Left lobe of liver (tissue), 2 donors: ENCODE results near the gene LEKR1. TPM values are rescaled to one million over a fixed set of nuclear protein-coding genes. Genes with fewer than 3 reads are reported as not detected.
"Not testable (repeated sequence)": the region's sequence is repeated elsewhere in the genome, so short reads cannot be mapped to it uniquely, and the experiment has no call there.

Source experiments
- ATAC-seq: fragments of 200-7000 bp; cut with Tn5 transposase; one replicate; pipeline ENCODE4 v1.9.1; 2020; ENCODE audit warnings: mild to moderate bottlenecking, moderate library complexity
- DNase-seq: peaks from one replicate; pipeline ENCODE4 v3.0.0-alpha.2; 2020; ENCODE audit warnings: low spot score
- total RNA-seq: library from RNA; stranded (reverse); gene quantifications from one replicate; pipeline ENCODE4 v1.2.1, GENCODE V29; 2021
- donor health status: DM: no; HTN: no; CAD: no; lungs with moderate emphysema.
- donor health status: DM: no; HTN: yes; CAD: no.

Gene LEKR1
- total RNA-seq, 1 donor from 2014 or later = 0.58 TPM

DNA sequence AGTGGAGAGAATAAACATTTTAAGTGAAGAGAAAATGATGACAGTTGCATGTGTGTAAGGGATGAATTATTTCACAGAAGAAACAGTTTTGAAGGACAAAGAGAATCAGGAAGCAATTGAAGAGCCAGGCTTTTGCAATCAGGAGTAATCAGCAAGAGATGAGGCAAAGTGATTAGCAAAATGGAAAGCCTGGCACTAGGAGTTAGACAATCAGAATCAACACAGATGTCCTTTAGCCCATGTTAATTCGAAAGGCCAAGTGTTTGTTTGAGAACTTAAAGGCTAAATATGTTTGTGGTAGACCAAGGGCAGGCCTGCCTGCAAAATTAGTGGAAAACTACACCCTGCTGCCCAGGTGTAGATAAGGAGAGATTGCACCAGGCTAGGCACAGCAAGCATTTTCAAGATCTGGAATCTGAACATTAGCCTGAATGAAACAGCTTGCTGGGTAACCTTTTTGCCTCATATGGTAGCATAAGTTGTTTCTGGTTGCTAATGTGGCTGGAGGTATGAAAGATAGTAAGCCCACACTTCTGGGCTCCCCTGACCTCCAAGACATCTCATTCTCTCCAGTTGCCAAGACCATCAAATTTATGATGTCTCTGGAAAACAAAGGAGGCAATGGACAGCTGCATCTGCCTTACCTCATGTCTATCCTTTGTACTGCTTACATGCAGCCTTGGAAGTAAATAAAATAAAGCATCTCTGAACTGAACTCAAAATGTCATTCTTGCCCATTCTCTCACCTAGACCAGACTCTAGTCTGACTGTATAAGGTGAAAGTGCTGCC lies 22.0 kb upstream of the LEKR1 start:
- ATAC-seq = no peak
- no peak for DNase-seq

DNA sequence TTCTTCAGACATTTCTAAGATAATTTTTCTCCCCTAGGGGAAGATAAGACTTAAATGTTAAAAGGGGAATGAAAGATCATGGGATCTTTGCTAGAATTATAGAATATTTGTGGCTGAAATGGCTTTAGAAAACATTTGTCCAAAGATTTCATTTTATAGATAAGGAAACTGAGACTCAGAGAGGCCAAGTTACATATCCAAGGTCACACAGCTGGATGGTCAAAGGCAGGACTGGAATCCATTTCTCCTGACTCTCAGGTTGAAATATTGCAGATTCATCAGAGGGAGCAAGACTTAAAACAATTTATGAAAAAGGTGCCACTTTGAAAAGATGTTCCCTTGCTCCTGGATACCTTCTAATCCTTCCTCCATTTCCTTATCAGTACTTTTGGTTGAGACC lies 19.5 kb upstream of the LEKR1 start:
- ATAC-seq (no peak), DNase-seq (no peak)

DNA sequence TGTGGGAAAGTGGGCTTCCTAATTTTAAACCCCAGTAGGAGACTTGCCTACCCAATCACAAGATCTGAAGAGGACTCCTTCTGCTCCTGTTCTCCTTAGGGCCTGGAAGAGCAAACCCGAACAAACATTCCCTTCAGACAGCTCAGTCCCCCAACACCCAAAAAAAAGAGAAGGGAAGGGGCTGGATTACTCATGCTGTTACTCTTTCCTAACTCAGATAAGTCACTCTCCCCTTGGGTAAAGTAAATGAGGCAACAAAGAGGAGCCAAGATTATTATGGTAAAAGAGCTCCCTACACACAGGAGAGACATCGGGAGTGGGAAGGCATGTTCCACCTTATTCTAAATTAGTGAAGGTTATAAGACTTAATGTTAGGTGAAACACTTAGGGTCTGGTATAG lies 18.1 kb upstream of the LEKR1 start:
- ATAC-seq (no peak), DNase-seq (no peak)

DNA sequence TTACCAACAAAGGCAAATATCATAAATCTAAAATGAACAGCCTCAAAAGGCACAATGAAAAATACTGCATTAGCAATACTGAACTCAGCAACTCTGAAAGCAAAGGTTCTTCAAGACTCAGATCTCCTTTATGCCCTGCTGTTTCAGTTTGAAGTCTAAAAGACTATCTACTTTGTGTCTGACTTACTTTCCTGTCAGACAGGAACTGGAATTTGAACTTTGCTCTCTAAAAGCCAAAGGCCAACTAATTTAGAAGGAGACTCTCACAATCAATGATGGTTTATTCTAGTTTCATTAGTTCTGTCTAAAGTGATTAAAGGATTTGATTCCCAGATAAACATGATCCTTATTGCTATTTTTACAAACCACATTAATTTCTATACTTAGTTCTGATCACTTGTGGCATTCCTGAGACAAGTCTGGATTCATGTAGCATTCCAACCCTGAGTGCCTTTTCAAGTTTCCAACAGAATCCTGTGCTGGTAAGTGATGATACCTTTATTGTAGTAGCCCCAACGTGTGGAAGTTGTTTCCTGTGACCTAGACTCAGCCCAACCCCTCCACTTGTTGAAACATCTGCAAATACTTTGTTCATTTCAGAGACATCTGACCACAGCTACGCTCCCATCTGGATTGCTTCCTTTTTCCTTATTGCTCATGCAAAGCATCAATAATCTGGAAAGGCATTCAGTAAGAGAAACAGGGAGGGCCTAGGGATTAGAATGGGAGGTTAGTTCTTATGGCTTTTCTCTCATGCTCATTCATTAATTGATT lies 14.9 kb upstream of the LEKR1 start:
- ATAC-seq (no peak), DNase-seq (no peak)

DNA sequence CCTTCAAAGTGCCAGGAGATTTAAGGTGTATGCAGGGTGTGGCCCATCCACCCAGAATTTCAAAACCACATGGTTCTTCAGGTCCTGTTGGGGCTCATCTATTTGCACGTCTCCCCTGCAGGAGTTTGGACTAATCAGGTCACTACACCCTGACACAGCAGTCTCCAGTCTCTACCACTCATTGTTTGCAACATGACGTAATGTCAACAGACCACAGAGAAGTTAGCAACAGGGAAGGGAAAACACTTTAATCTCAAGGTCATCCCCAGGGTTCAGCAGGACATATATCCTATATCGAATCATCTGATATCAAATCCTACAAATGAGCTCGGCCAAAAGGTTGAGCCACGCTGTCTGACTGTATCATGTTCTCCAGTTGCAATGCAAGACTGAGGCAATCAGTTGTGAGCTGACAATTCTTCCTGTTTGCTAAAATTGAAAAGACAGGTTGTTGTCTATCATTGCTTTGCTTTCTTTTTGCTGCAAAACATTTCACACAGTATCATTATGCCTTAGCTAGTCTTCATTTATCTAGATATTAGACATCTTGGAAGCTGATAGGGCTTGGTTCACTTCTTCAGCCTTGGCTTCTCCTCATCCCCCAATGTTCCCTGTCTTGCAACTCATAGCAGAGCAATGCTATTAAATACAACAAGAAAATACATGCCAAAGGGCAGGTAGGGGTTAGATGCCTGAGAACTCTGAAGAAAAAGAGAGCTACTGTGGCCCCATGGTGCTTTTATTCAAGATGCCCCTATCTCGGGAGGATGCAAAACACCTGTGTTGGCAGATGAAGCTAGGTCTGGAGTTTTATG lies 13.4 kb upstream of the LEKR1 start:
- DNase-seq (peak; percentile 59), ATAC-seq (peak; percentile 49)

DNA sequence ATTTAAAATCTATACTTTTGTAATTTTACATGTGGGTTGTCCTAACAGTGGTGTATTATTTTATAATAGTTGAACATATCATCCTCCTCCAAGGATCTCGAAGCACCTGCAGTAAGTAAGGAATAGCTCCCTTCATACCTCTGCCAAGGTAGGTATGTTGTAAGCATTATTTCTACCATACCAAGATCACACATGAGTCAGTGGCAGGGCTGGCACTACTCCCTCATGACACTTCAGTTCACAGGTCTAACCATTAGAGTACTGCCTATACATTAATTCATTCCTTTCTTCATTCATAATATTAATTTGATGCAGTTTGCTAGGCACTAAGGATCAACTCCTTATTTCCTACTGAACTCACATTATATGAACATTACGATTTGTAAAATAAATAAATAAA lies 11.9 kb upstream of the LEKR1 start:
- ATAC-seq (no peak), DNase-seq (no peak)

DNA sequence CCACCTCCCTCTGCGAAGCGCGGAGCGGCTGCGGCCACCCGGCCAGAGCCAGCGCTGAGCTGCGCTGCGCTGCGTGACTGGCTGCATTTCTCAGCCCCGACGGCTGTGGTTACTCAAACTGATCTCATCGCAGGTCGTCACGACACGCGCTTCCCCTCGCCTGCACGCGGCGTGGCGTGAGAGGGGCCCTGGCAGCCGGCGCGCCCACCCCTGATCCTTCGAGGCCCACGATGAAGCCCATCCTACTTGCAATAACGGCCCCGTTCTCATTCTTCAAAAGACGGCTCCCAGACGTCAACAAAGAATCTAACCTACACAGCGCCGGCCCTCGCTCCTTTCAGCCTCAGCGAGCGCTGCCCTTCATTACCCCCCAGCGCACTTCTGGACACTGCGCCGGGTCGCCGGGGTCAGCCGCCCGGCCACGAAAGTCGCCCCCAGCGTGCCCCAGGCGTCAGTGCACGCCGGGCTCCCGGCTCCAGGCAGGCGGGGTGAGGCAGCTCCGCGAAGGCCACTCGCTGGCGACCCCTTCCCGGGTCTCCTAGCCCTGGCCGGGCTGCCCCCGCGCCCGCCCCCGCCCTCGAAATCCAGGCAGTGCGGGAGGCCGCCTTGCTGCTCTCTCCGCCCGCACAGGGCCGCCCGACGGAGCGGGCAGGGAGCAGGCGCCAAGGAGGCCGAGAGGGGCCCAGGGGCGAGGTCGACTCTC lies 9.9 kb upstream of the LEKR1 start:
- ATAC-seq (peak; percentile 68), DNase-seq (peak; percentile 65)

DNA sequence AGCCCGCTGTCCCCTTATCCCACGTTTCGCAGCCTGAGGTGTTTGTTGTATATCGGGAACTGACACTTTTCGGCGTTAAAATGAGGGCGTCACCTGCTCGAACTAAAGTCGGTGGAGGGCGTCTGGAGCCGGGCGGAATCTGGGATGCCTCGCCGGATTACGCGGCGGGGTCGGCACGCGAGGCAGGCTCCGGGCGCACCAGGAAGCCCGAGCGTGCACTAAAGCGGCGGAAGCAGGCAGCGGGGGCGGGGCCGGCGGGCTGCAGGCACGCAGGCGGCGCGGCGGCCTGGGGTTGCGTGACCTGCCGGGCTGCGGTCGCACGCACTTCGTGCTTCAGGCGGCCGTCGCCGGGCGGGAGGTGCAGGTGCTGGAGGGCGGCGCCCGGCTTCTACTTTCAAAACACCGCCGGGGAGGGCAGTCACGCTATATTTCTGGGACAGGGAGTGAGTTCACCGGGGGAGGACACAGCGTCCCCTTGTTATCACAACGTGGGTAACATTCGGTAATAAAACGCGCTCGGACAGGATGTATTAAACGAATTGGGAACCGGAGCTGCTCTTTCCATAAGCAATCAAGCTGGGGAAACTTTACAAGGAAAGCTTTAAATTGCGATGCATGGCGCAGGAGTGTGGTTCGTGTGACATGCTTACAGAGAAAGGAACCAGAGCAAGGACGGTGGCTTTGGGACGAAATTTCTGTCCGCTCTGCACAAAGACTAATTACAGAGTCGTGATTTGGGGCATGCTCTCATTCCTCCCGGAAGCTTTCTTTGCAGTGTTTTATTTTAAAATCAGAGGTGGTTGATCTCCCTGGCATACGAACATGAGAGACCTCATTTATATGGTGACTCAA lies 9.1 kb upstream of the LEKR1 start:
- ATAC-seq = peak; percentile 85
- peak; percentile 94 for DNase-seq

DNA sequence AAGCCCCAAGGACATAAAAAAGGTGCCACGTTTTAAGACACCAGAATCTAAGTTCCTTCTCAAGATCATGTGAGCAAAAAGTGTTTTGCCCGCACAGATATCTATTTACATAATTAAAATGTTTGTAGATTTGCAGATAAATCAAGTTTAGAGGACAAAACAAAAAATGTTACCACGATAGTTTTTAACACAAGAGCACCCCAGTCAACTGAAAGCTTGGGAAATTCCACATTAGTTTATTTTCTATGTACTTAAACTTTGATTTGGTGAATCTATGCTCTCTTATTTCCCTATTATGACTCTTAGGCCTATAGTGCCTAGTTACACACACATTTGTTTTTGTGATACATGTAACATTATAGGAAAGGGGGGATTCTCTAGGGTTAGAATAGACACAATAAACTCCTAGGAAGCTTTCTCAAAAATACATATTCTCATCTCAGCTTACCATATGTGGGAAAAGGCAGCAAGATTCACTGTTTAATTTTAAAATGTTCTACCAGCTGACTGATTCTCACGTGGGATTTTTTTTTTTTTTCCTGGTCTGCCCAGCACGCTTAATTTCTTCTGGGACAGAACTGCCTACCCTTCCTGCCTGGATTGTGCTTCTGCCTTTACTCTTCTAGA lies 8.4 kb upstream of the LEKR1 start:
- DNase-seq = no peak
- no peak for ATAC-seq

DNA sequence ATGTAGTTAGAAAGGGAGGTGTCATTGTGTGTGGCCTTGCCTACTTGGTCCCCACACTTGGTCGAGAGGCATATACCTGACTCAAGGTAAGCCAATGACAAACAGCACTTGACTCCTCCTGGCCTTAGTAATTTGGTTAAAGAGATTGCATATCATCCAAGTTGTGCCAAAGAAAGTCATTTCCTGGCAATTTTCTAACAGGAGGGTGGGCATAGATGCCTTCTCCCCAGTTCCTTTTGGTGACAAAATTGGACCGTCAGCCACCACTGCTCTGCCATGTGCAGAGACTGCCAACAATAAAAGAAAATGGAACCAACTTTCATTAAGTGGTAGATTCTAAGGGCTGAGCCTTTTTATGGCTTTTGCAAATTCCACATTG lies 7.9 kb upstream of the LEKR1 start:
- ATAC-seq = no peak

DNA sequence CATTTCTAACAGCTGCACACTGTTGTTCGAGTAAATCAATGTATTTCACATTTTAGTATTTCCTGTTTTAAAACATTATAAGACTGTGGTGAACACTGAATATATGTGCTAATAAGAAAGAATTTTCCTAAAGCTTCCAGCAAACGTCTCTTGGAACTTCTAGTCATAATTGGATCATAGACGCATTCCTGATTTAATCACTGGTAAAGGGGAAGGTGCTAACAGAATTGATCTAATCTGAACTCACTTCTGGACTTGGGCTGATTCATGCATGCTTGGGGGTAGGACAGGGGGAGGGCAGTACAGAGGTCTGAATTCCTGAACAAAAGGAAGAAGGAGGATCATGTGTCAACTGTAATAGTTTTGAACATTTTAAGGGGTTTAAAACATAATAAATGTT lies 7.3 kb upstream of the LEKR1 start:
- ATAC-seq (no peak), DNase-seq (no peak)

More for the DNA sequence above, 7.9 kb upstream of the LEKR1 start:
- no peak for DNase-seq

DNA sequence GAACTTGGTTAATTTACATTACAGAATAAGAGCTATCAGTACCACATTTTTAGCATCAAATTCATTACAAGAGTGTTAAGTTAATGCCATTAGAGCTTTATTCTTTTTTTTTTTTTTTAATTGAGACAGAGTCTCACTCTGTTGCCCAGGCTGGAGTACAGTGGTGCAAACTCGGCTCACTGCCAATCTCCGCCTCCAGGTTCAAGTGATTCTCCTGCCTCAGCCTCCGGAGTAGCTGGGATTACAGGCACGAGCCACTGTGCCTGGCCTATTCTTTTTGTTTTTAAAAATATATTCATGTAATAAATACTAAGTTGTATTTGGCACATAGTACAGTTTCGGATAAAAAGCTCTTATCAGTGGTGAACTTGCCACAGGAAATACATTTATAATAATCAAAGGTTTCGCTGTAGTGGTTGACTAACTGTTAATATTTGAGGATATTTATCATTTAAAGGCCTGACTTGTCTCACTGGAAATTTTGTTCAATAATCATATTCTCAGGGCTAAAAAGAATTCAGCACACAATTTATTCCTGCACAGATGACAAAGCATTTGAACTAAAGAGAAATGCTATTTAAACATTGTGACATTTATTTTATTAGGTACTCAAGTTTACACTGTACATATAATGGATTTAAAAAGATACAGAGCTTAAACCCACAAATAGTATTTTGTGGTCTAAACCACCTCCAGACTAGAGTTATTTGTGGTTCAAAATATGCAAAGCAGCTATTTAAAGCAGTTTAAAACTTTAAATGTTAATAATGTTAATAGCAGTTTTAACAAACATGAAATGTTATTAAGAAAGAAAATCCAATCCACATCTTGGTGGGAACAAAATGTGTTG lies 6.1 kb upstream of the LEKR1 start:
- DNase-seq (no peak), ATAC-seq (no peak)

DNA sequence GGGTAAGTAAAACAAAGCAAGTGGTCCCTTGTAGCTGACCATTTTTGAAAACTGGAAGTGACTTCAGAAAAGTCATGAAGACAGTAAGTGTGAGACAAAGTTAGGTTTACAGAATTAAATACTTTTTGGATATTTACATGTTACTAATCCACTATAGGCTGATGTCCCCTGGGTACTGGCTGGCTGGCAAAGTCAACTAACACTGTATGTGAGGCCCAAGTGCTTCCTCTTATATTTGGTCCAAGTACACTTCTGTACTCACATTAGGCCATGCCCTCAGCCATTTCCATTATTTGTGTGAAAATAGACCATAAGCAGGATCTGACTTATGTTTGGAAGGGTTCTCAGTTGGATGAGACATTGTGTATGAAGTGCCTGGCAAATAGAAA lies 5.5 kb upstream of the LEKR1 start:
- no peak for ATAC-seq

DNA sequence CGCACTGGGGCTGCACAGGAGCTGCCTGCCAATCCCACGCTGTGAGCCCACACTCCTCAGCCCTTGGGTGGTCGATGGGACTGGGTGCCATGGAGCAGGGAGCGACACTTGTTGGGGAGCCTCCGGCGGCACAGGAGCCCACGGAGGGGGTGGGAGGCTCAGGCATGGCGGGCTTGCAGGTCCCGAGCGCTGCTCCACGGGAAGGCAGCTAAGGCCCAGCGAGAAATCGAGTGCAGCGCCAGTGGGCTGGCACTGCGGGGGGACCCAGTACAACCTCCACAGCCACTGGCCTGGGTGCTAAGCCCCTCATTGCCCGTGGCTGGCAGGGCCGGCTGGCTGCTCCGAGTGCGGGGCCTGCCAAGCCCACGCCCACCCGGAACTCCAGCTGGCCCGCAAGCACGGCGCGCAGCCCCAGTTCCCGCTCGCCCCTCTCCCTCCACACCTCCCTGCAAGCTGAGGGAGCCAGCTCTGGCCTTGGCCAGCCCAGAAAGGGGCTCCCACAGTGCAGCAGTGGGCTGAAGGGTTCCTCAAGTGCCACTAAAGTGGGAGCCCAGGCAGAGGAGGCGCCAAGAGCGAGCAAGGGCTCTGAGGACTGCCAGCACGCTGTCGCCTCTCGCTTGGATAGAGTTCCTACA lies 3.4 kb upstream of the LEKR1 start:
- not testable (repeated sequence) for DNase-seq, ATAC-seq

More for the DNA sequence above, 5.5 kb upstream of the LEKR1 start:
- no peak for DNase-seq

DNA sequence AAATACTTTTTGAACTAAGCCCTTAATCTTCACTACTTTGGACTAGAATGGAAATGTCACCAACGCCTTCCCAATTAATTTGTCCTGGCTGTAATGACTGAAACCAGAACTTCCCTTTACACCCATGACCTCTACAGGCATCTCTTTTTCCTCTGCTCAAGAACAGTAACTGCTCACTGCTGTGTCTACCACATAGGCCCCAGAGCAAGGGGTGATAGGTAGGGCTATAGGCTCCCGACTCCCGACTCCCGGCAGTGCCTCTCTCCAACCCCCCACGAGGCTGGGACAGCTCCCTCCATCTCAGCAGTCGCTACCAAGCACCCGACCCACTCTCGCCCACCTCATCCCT lies 384 bp upstream of the LEKR1 start:
- DNase-seq (no peak), ATAC-seq (peak; percentile 74)

DNA sequence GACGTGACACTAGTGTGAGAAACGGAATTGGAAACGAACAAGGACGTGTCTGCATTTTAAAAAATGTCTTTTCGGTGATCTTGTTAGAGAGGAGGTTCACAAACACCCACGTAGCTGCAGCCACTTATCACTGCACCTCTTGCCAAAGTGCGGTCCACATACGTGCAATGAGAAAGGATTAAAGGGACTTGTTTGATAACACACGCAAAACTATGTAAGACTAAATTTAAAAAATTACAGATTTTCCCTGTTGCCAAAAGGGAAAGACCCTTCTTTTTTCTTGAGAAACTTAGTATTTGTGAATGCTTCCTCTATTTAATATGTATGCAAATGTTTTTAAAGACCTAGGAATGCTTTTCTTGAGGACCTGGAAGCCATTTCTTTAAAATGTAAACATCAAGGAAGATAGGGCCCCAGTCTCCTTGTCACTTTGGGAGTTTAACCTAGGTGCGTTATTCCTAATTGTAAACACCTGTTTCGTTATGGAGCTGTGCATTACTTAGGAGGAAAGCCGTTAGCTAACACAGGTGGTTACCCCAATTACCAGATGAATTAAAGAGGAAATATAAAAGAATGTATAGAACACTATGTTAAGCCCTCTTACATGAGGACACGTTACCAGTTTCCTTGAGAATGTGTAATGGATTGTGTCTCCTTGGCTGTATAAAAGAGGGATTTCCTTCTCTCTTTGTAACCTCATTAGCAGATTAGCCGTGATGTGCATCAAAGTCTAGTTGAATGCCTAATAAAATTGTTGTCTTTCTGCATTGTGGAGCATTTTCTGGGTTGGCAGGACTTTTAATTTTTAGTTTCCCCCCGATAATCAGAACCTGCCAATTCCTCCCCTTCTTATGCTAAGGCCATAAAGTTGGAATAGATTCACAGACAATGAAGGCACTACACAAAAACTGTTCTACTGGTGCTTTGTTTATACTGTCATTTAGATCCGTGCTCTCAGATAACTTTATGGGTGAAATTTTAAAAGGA lies 1.0 kb downstream of the LEKR1 start:
- ATAC-seq (peak; percentile 33), DNase-seq (no peak)

DNA sequence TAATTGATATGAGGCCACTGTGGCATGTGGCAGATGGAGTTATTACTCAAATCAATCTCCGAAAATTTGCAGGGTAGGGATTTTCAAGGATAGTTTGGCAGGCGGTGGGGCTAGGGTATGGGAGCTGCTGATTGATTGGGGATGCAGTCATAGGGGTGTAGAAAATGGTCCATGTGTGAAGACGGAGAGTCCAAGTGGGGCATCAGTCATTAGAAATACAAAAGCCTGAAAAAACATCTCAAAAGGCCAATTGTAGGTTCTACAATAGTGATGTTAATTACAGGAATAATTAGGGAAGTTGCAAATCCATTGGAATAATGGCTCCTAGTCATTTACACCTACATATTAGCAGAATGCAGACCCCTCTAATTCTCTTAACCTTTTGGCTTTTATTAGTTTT lies 4.9 kb downstream of the LEKR1 start:
- ATAC-seq (no peak), DNase-seq (no peak)
